Osteocyte (in vitro differentiated cells): ENCODE measurements around the gene DNAJB1. TPM values are rescaled to one million over a fixed set of nuclear protein-coding genes. Genes with fewer than 3 reads are reported as not detected.
A peak's percentile ranks its signal among the peaks of the same experiment; 100 is the strongest.

ENCODE experiments used
- DNase-seq: peaks from one replicate; pipeline ENCODE4 v3.0.0; 2021; ENCODE audit warnings: mixed read lengths; ENCODE audit not compliant: unreplicated experiment; ENCODE audit errors: extremely low spot score
- H3K27ac Mint-ChIP-seq: one replicate; pipeline ENCODE4 v1.8.0; 2021; ENCODE audit warnings: mild to moderate bottlenecking, mixed read lengths; ENCODE audit not compliant: unreplicated experiment
- H3K27me3 Mint-ChIP-seq: one replicate; pipeline ENCODE4 v1.8.0; 2021; ENCODE audit warnings: mixed read lengths; ENCODE audit not compliant: unreplicated experiment
- H3K36me3 Mint-ChIP-seq: one replicate; pipeline ENCODE4 v1.8.0; 2021; ENCODE audit warnings: mixed read lengths; ENCODE audit not compliant: unreplicated experiment
- H3K4me1 Mint-ChIP-seq: one replicate; pipeline ENCODE4 v1.8.0; 2021; ENCODE audit warnings: mixed read lengths; ENCODE audit not compliant: unreplicated experiment
- H3K4me3 Mint-ChIP-seq: one replicate; pipeline ENCODE4 v1.8.0; 2021; ENCODE audit warnings: mild to moderate bottlenecking, moderate library complexity, mixed read lengths; ENCODE audit not compliant: unreplicated experiment
- H3K9me3 Mint-ChIP-seq: one replicate; pipeline ENCODE4 v1.8.0; 2021; ENCODE audit warnings: mixed read lengths; ENCODE audit not compliant: unreplicated experiment
- total RNA-seq: library from RNA; stranded (reverse); gene quantifications from 2 replicates; pipeline ENCODE4 v1.2.1, GENCODE V29; 2021
- TF ChIP-seq, protein P1 (sequence below): fragments of 200-600 bp; sonication (generic); IDR thresholded peaks from 2 replicates; pipeline ENCODE4 v1.5.0; 2021; ENCODE audit warnings: antibody characterized with exemption, mild to moderate bottlenecking, moderate library complexity

The DNAJB1 gene
- total RNA-seq, 1 donor from 2014 or later: 80.0 TPM

DNA sequence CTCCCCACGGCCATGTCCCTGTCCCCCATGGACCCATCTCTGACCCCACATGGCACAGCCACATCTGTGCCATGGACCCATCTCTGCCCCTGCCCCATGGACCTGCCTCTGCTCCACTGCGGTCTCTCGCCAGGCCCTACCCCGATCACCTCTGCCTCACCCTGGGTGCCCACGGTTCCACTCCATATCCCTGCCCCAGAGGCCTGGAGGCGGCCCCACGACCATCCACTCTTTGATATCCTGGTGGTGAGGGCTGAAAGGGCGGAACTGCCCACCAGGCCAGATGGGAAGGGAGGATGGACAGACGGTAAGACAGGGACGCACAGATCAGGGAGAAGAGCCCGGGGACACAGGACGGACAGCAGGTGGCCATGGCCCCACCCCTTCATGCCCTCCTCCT is 43.4 kb downstream of the DNAJB1 start:
- TF ChIP-seq, protein P1, sequence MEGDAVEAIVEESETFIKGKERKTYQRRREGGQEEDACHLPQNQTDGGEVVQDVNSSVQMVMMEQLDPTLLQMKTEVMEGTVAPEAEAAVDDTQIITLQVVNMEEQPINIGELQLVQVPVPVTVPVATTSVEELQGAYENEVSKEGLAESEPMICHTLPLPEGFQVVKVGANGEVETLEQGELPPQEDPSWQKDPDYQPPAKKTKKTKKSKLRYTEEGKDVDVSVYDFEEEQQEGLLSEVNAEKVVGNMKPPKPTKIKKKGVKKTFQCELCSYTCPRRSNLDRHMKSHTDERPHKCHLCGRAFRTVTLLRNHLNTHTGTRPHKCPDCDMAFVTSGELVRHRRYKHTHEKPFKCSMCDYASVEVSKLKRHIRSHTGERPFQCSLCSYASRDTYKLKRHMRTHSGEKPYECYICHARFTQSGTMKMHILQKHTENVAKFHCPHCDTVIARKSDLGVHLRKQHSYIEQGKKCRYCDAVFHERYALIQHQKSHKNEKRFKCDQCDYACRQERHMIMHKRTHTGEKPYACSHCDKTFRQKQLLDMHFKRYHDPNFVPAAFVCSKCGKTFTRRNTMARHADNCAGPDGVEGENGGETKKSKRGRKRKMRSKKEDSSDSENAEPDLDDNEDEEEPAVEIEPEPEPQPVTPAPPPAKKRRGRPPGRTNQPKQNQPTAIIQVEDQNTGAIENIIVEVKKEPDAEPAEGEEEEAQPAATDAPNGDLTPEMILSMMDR: no peak
- peaks cover 39% of the 10 kb centered on the region for H3K4me1 Mint-ChIP-seq
- H3K4me3 Mint-ChIP-seq: no peak overlapping the region
- no peaks in the 10 kb centered on the region for H3K27me3 Mint-ChIP-seq
- H3K27ac Mint-ChIP-seq: peak overlapping the region; percentile 73
- no peaks in the 10 kb centered on the region for H3K9me3 Mint-ChIP-seq
- no peak for DNase-seq
- H3K36me3 Mint-ChIP-seq: peaks cover 11% of the 10 kb centered on the region

- H3K4me3 Mint-ChIP-seq: no peak overlapping the region
- no peaks in the 10 kb centered on the region for H3K27me3 Mint-ChIP-seq
- peaks cover 13% of the 10 kb centered on the region for H3K36me3 Mint-ChIP-seq
- no peaks in the 10 kb centered on the region for H3K9me3 Mint-ChIP-seq
- TF ChIP-seq, protein P1: no peak
- peaks cover 39% of the 10 kb centered on the region for H3K4me1 Mint-ChIP-seq
- no peak for DNase-seq
- H3K27ac Mint-ChIP-seq: peak overlapping the region; percentile 73
Observed at GRCh38 chr19:14473978-14474578, 44.1 kb downstream of the DNAJB1 start.

- Mint-ChIP-seq H3K27ac (no peak overlapping the region), H3K9me3 (no peaks in the 10 kb centered on the region), H3K36me3 (peaks cover 10% of the 10 kb centered on the region), H3K4me3 (no peak overlapping the region), H3K4me1 (peaks cover 39% of the 10 kb centered on the region), H3K27me3 (no peaks in the 10 kb centered on the region)
- DNase-seq: no peak
- TF ChIP-seq, protein P1: no peak
Observed at GRCh38 chr19:14473073-14473977, 44.9 kb downstream of the DNAJB1 start.

GRCh38 chr19:14472202-14472938 is 45.8 kb downstream of the DNAJB1 start:
- peaks cover 7% of the 10 kb centered on the region for H3K36me3 Mint-ChIP-seq
- no peaks in the 10 kb centered on the region for H3K9me3 Mint-ChIP-seq
- H3K27me3 Mint-ChIP-seq: no peaks in the 10 kb centered on the region
- DNase-seq: peak; percentile 91
- no peak overlapping the region for H3K4me3 Mint-ChIP-seq
- no peak overlapping the region for H3K27ac Mint-ChIP-seq
- H3K4me1 Mint-ChIP-seq: peaks cover 33% of the 10 kb centered on the region
- TF ChIP-seq, protein P1: peak; percentile 97
